HepG2 (cell line): ENCODE results near the gene SLC25A38. TPM values are rescaled to one million over a fixed set of nuclear protein-coding genes. Genes with fewer than 3 reads are reported as not detected.
A peak's percentile ranks its signal among the peaks of the same experiment; 100 is the strongest.

Experiments
- ATAC-seq: fragments of 200-7000 bp; cut with Tn5 transposase; 3 replicates; pipeline ENCODE4 v1.9.1; 2020; ENCODE audit warnings: mild to moderate bottlenecking, moderate library complexity
- BruUV-seq: library from RNA; stranded (reverse); fragments of 400-500 nt; replicated peaks from 2 replicates; lab custom pipeline; 2021; lab: Mats Ljungman, UMichigan
- CTCF ChIA-PET: fragments of 300-600 bp; formaldehyde crosslinking; extraction: SDS; loops from one replicate; lab custom pipeline; 2021; ENCODE audit warnings: low total read pairs, inconsistent platforms, low intra/inter-chr PET ratio; lab: Yijun Ruan, JAX
- POLR2A ChIA-PET: fragments of 350-600 bp; sonication (Branson Sonifier 250); formaldehyde crosslinking; loops from one replicate; lab custom pipeline; 2020; ENCODE audit warnings: antibody characterized with exemption, inconsistent platforms; lab: Yijun Ruan, JAX
- DNase-seq: peaks from one replicate; pipeline ENCODE4 v3.0.0-alpha.2; 2015; ENCODE audit warnings: low spot score
- FAIRE-seq: peaks from 3 replicates; lab custom pipeline; 2011; peaks lifted over from hg19 to GRCh38; lab: Jason Lieb, UNC
- H2AFZ ChIP-seq: one replicate; pipeline ENCODE4 v1.6.1; 2011; ENCODE audit warnings: low read length, inconsistent platforms
- H3K27ac ChIP-seq: fragments of 300-600 bp; 3 replicates; pipeline ENCODE4 v1.8.0; 2011; ENCODE audit warnings: mixed run types, mild to moderate bottlenecking, mixed read lengths, low read length, inconsistent platforms; ENCODE audit not compliant: insufficient read depth; ENCODE audit errors: extremely low read length
- H3K27me3 ChIP-seq, 2 experiments: fragments of 200-600 bp in 1 of 2; 2 replicates in 1 of 2; 3 replicates in 1 of 2; pipeline versions ENCODE4 v1.6.0 to v1.8.0; 2011; ENCODE audit warnings: low read length in 2 of 2, mild to moderate bottlenecking in 2 of 2, moderate library complexity in 2 of 2, inconsistent platforms in 1 of 2; ENCODE audit not compliant: insufficient read depth in 2 of 2, control insufficient read depth in 1 of 2
- H3K36me3 ChIP-seq, 2 experiments: fragments of 200-600 bp in 1 of 2; replicated peaks in 1 of 2; 2 replicates in 1 of 2; 3 replicates in 1 of 2; pipeline versions ENCODE4 v1.5.1 to v1.8.0; 2011; ENCODE audit warnings: low read length in 2 of 2, inconsistent platforms in 1 of 2; ENCODE audit not compliant: insufficient read depth in 2 of 2, control insufficient read depth in 1 of 2
- H3K4me1 ChIP-seq: 2 replicates; pipeline ENCODE4 v1.5.1; 2012; ENCODE audit warnings: low read length, inconsistent platforms; ENCODE audit not compliant: insufficient read depth
- H3K4me2 ChIP-seq: 2 replicates; pipeline ENCODE4 v1.6.0; 2011; ENCODE audit warnings: low read depth, low read length, inconsistent platforms
- H3K4me3 ChIP-seq, 3 experiments: fragments of 200-600 bp in 1 of 3; sonication (generic), shearing (Covaris generic) in 1 of 3; replicated peaks in 1 of 3; 2 replicates each; pipeline ENCODE4 v1.5.1; 2011 to 2016; ENCODE audit warnings: low read length in 3 of 3, inconsistent platforms in 2 of 3, low read depth in 2 of 3, mild to moderate bottlenecking in 2 of 3, control low read depth in 1 of 3, mixed read lengths in 1 of 3; ENCODE audit not compliant: insufficient read depth in 1 of 3
- H3K79me2 ChIP-seq: one replicate; pipeline ENCODE4 v1.6.1; 2011; ENCODE audit warnings: low read length, inconsistent platforms; ENCODE audit not compliant: insufficient read depth
- H3K9ac ChIP-seq: 2 replicates; pipeline ENCODE4 v1.6.0; 2011; ENCODE audit warnings: mild to moderate bottlenecking, low read depth, low read length, inconsistent platforms; ENCODE audit not compliant: insufficient read depth
- H3K9me3 ChIP-seq: 2 replicates; pipeline ENCODE4 v1.5.1; 2012; ENCODE audit warnings: mild to moderate bottlenecking, low read length
- H4K20me1 ChIP-seq: 2 replicates; pipeline ENCODE4 v1.6.0; 2011; ENCODE audit warnings: inconsistent platforms, mild to moderate bottlenecking, low read length, moderate library complexity; ENCODE audit not compliant: insufficient read depth
- FOXA3 ChIP-seq: IDR thresholded peaks from 2 replicates; pipeline ENCODE4 v1.6.1; 2016; ENCODE audit warnings: missing genetic modification reagents, missing compliant biosample characterization
- KAT2B ChIP-seq: fragments of 150-350 bp; IDR thresholded peaks from 2 replicates; pipeline ENCODE4 v1.6.1; 2014; ENCODE audit warnings: low read depth, low read length, borderline replicate concordance
- PITX1 ChIP-seq: sonication (generic); formaldehyde crosslinking; IDR thresholded peaks from 2 replicates; pipeline ENCODE4 v1.5.1; 2020; ENCODE audit warnings: mild to moderate bottlenecking, missing genetic modification reagents
- PPARG ChIP-seq: conservative IDR thresholded peaks from 2 replicates; pipeline ENCODE4 v1.6.1; 2016; ENCODE audit warnings: missing biosample characterization, missing genetic modification reagents
- RAD21 ChIP-seq: fragments of 450-650 bp; formaldehyde crosslinking; IDR thresholded peaks from 2 replicates; pipeline ENCODE4 v1.5.0; 2020; ENCODE audit warnings: mild to moderate bottlenecking
- SAP130 ChIP-seq: IDR thresholded peaks from 2 replicates; pipeline ENCODE4 v1.6.1; 2016; ENCODE audit warnings: low read depth
- SMC3 ChIP-seq: IDR thresholded peaks from 2 replicates; pipeline ENCODE4 v1.6.1; 2011; ENCODE audit warnings: low read length, improper control_type of control experiment
- STAG1 ChIP-seq: sonication (generic); formaldehyde crosslinking; IDR thresholded peaks from 2 replicates; pipeline ENCODE4 v1.4.0; 2020; ENCODE audit warnings: missing genetic modification reagents
- TFAP4 ChIP-seq: sonication (generic); IDR thresholded peaks from 2 replicates; pipeline ENCODE4 v1.6.1; 2016; ENCODE audit warnings: low read depth, borderline replicate concordance
- ZSCAN9 ChIP-seq: IDR thresholded peaks from 2 replicates; pipeline ENCODE4 v1.6.1; 2016; ENCODE audit warnings: borderline replicate concordance
- WGBS: methylation state at CpG from one replicate; pipeline ENCODE4 v1.1.6; 2017; ENCODE audit warnings: low lambda C conversion rate; 5-methylcytosine and 5-hydroxymethylcytosine counted together
- in situ Hi-C: cut with HindIII; loops from 2 replicates; pipeline ENCODE4 v1.10.0; 2017; ENCODE audit warnings: low pct_unique_long_range_greater_than_20kb; ENCODE audit not compliant: extremely low pct_ligation_motif_present
- intact Hi-C: fragments of 100-400 bp; cut with micrococcal nuclease; formaldehyde crosslinking; loops from one replicate; pipeline ENCODE4 v1.10.0; 2022; ENCODE audit not compliant: unreplicated experiment
- polyA plus RNA-seq, 8 experiments: library from polyadenylated mRNA; depleted of rRNA in 3 of 8; stranded (reverse) in 7 of 8; unstranded in 1 of 8; fragments of >200 nt; fragmentation: Illumina TruSeq in 4 of 8; extraction: Trizol in 4 of 8; gene quantifications; 2 replicates each; pipeline versions ENCODE4 v1.2.1 to v1.2.3, GENCODE V29; 2011 to 2016; ENCODE audit warnings: low read depth in 4 of 8, missing spikeins in 1 of 8, mixed read lengths in 1 of 8; ENCODE audit not compliant: insufficient read depth in 1 of 8
- total RNA-seq, 5 experiments: library from RNA; depleted of rRNA; stranded (reverse); fragments of >200 nt; fragmentation: Illumina TruSeq; extraction: Trizol; gene quantifications; 2 replicates each; pipeline ENCODE4 v1.2.3, GENCODE V29; 2016; ENCODE audit warnings: low read depth in 1 of 5
- TF ChIP-seq, protein P1 (sequence below): sonication (generic); formaldehyde crosslinking; IDR thresholded peaks from 2 replicates; pipeline ENCODE4 v1.5.0; 2020; ENCODE audit warnings: mild to moderate bottlenecking, missing genetic modification reagents, moderate library complexity
- TF ChIP-seq, protein P2 (sequence below): sonication (generic); formaldehyde crosslinking; IDR thresholded peaks from 2 replicates; pipeline ENCODE4 v1.4.0; 2020; ENCODE audit warnings: missing genetic modification reagents
- TF ChIP-seq, protein P3 (sequence below), 2 experiments: sonication (generic) in 1 of 2; formaldehyde crosslinking in 1 of 2; IDR thresholded peaks; 2 replicates each; pipeline versions ENCODE4 v1.4.0 to v1.6.1; 2018 to 2020; ENCODE audit warnings: missing genetic modification reagents in 2 of 2, borderline replicate concordance in 1 of 2, low read depth in 1 of 2, mild to moderate bottlenecking in 1 of 2, missing biosample characterization in 1 of 2

SLC25A38 gene
- total and polyA plus RNA-seq, 2 of the 13 experiments (the other 11 are each of a cell fraction or from before 2014, with no cell fraction given), result 32.5 to 35.4 TPM

DNA sequence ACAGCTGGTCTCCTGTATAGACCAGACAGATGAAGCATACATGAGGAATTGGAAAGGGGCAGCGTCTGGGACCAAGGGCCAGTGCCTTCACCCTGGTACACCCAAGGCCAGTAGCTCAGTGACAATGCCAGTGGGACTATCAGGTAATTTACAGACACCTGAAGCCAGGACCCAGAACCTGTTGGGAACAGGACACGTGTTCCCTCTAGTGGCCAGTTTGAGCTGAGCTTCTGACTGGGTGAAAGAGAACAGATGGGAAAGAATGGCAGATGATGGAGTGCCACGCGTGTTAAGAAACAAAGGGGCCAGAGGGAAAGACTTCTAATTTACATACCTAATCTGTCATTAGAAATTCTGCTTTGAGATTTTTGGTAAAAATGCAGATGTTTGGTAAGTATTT, 5.1 kb upstream of the SLC25A38 start:
- CTCF ChIA-PET, result interaction anchor here (1.3 to 1.8 kb wide), 2 partner anchors 169 to 188 kb away, joined by 4 to 10 read pairs; no protein-coding TSS in a partner anchor
- Histone ChIP-seq H3K9me3 (no peaks in the 10 kb centered on the region), H4K20me1 (no peaks in the 10 kb centered on the region), H3K4me1 (peaks cover 22% of the 10 kb centered on the region), H3K4me2 (no peak overlapping the region), H2AFZ (no peak overlapping the region), H3K4me3 (no peak overlapping the region), H3K27me3 (0 out of 5 replicates have a peak, but pooled peaks cover 0 to 1% of the 10 kb centered on the region in 2 experiments), H3K36me3 (no peaks in the 10 kb centered on the region), H3K27ac (no peak overlapping the region)
- POLR2A ChIA-PET, result no interaction called here
- in situ Hi-C loops, result no loop called here
- peak; percentile 59 for DNase-seq
- intact Hi-C loops, result loop anchor here (1.0 to 2.0 kb wide), 3 partner anchors 61 to 192 kb away; no protein-coding TSS in a partner anchor
- no TSS peak for BruUV-seq
- FAIRE-seq, result peak; percentile 81
- WGBS, result 20% methylated on average over 4 of the region's 4 CpGs
- TF ChIP-seq PITX1 (CRISPR knock-in tag), result no peak
- peak; percentile 81 for TF ChIP-seq STAG1
- TF ChIP-seq, protein P1, sequence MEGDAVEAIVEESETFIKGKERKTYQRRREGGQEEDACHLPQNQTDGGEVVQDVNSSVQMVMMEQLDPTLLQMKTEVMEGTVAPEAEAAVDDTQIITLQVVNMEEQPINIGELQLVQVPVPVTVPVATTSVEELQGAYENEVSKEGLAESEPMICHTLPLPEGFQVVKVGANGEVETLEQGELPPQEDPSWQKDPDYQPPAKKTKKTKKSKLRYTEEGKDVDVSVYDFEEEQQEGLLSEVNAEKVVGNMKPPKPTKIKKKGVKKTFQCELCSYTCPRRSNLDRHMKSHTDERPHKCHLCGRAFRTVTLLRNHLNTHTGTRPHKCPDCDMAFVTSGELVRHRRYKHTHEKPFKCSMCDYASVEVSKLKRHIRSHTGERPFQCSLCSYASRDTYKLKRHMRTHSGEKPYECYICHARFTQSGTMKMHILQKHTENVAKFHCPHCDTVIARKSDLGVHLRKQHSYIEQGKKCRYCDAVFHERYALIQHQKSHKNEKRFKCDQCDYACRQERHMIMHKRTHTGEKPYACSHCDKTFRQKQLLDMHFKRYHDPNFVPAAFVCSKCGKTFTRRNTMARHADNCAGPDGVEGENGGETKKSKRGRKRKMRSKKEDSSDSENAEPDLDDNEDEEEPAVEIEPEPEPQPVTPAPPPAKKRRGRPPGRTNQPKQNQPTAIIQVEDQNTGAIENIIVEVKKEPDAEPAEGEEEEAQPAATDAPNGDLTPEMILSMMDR (CRISPR knock-in tag), result peak; percentile 87
- TF ChIP-seq, protein P2, sequence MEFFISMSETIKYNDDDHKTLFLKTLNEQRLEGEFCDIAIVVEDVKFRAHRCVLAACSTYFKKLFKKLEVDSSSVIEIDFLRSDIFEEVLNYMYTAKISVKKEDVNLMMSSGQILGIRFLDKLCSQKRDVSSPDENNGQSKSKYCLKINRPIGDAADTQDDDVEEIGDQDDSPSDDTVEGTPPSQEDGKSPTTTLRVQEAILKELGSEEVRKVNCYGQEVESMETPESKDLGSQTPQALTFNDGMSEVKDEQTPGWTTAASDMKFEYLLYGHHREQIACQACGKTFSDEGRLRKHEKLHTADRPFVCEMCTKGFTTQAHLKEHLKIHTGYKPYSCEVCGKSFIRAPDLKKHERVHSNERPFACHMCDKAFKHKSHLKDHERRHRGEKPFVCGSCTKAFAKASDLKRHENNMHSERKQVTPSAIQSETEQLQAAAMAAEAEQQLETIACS (CRISPR knock-in tag), result no peak
- TF ChIP-seq SAP130, result 0 out of 2 replicates have a peak, but pooled peaks have one; percentile 20
- TF ChIP-seq PPARG, result peak; percentile 35; the same call in 1 of the 2 replicates
- TF ChIP-seq FOXA3 (CRISPR knock-in tag), result 0 out of 2 replicates have a peak, but pooled peaks have one; percentile 5
- no peak for TF ChIP-seq ZSCAN9 (CRISPR knock-in tag)
- TF ChIP-seq, protein P3, sequence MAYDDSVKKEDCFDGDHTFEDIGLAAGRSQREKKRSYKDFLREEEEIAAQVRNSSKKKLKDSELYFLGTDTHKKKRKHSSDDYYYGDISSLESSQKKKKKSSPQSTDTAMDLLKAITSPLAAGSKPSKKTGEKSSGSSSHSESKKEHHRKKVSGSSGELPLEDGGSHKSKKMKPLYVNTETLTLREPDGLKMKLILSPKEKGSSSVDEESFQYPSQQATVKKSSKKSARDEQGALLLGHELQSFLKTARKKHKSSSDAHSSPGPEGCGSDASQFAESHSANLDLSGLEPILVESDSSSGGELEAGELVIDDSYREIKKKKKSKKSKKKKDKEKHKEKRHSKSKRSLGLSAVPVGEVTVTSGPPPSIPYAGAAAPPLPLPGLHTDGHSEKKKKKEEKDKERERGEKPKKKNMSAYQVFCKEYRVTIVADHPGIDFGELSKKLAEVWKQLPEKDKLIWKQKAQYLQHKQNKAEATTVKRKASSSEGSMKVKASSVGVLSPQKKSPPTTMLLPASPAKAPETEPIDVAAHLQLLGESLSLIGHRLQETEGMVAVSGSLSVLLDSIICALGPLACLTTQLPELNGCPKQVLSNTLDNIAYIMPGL (CRISPR knock-in tag; IDR thresholded peaks at IDR 0.05; ENCODE audit: borderline replicate concordance in 1 of 2, low read depth in 1 of 2), result peak in 1 of 2 experiments; percentile 33; a peak in 1 of 4 replicates
- TF ChIP-seq TFAP4, result 0 out of 2 replicates have a peak, but pooled peaks have one; percentile 13
- TF ChIP-seq RAD21 (CRISPR knock-in tag), result peak; percentile 73
- no peak for TF ChIP-seq KAT2B
- TF ChIP-seq SMC3, result peak; percentile 75
- TF ChIP-seq, all 625 proteins: peak for 9
- H3K9ac ChIP-seq, result no peak overlapping the region
- peaks cover under 1% of the 10 kb centered on the region for H3K79me2 ChIP-seq
- ATAC-seq, result peak; percentile 88
